NB4 (cell line): ENCODE data around the gene PGLYRP4.

ENCODE experiments used
- DNase-seq: peaks from one replicate; pipeline ENCODE4 v3.0.0; 2010; ENCODE audit warnings: low read depth
- H3K4me3 ChIP-seq: one replicate; pipeline ENCODE4 v1.5.1; 2011; ENCODE audit warnings: mild to moderate bottlenecking, low read depth, low read length, moderate library complexity
- MYC ChIP-seq: IDR thresholded peaks from 2 replicates; pipeline ENCODE4 v1.6.1; 2011; ENCODE audit warnings: low read depth, low read length
- POLR2A ChIP-seq: IDR thresholded peaks from 2 replicates; pipeline ENCODE4 v1.6.1; 2011; ENCODE audit warnings: mild to moderate bottlenecking; ENCODE audit not compliant: insufficient read length; ENCODE audit errors: extremely low read depth
- TF ChIP-seq, protein P1 (sequence below): IDR thresholded peaks from 2 replicates; pipeline ENCODE4 v1.6.1; 2011; ENCODE audit warnings: low read depth, low read length
- TF ChIP-seq, protein P2 (sequence below): IDR thresholded peaks from one replicate; pipeline ENCODE4 v1.5.1; 2012; ENCODE audit warnings: low read depth, low read length

The PGLYRP4 gene

DNA sequence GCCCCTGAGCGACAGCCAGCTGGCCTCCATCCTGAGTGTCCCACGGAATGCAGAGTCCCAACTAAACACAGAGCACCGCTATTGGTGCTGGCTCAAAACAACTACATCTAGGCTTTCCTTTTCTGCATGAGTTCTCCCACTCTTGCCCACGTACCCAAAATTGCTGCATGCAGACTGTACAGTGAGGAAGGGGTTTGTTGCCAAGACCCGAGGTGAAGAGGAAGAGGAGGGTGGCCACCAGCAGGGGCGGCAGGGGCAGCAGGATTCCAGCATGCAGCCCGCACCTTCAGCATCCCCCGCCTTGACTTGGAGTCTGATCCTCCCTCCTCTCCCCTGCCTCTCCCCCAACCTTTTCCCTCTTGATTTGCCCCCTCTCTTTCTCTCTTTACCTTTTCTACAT is 17.1 kb upstream of the PGLYRP4 start:
- DNase-seq, result no peak
- no peak overlapping the region for H3K4me3 ChIP-seq
- no peak for TF ChIP-seq POLR2A
- TF ChIP-seq MYC, result no peak
- TF ChIP-seq, protein P1, sequence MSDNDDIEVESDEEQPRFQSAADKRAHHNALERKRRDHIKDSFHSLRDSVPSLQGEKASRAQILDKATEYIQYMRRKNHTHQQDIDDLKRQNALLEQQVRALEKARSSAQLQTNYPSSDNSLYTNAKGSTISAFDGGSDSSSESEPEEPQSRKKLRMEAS, result no peak
- TF ChIP-seq, protein P2, sequence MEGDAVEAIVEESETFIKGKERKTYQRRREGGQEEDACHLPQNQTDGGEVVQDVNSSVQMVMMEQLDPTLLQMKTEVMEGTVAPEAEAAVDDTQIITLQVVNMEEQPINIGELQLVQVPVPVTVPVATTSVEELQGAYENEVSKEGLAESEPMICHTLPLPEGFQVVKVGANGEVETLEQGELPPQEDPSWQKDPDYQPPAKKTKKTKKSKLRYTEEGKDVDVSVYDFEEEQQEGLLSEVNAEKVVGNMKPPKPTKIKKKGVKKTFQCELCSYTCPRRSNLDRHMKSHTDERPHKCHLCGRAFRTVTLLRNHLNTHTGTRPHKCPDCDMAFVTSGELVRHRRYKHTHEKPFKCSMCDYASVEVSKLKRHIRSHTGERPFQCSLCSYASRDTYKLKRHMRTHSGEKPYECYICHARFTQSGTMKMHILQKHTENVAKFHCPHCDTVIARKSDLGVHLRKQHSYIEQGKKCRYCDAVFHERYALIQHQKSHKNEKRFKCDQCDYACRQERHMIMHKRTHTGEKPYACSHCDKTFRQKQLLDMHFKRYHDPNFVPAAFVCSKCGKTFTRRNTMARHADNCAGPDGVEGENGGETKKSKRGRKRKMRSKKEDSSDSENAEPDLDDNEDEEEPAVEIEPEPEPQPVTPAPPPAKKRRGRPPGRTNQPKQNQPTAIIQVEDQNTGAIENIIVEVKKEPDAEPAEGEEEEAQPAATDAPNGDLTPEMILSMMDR, result no peak

DNA sequence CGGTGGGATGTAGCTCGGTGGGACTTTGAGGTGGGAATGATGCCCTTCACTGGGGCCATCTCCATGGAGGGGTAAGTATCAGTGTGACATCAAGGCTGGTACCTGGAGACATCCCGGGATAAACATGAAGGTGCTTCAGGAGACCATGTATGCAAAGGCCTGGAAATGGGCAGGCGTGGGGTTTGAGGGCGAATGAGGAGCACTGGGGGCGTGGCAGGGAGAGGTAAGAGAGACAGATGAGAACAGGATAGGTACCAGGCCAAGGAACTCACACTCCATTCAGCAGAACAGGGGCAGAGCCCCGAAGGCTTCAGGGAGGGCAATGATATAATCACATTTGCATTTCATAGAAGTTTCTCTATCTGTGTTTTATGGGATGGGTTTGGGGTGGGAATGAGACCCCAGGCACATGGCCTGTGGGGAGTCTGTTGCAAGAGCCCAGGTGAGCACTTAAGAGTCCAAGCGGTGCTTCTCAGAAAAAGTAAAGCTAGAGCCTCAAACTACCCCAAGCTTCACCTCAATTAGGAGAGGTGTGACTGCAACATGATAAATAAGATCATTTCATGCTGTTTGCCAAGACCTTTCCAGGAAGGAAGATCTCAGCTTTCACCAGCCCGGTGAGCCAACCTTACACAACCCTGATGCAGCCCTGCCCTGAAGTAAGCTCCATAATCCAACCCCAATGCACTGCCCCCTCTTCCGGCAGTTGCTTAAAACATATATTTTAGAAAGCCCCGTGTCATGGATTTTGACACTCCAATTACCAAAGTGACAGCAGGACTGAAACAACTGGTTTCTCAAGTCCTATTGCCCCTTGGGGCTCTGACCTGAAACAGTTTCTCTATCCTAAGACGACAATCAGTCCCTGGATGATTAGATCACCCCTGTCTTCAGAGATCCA is 16.4 kb upstream of the PGLYRP4 start:
- H3K4me3 ChIP-seq, result no peak overlapping the region
- peak; percentile 63 for DNase-seq
- TF ChIP-seq, protein P2, result no peak
- TF ChIP-seq POLR2A (no peak), MYC (no peak)
- TF ChIP-seq, protein P1, result no peak

DNA sequence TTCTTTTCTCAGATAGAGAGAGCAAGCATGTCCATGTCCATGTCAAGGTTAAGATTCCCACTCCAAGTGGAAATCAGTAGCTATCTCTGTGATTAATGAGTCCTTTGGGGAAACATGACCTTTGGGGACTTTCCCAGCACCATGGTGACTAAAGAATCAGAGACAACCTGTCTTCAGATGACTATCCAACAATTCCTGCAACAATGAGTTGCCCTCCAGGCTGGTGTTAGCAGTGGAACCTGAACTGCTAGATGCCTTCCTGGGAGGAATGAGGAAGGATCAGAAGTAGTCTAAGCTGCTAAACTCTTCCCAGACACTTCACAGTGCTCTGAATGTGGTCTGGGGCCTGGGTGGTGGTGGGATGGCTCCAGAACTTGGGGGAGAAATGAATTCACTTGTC is 15.5 kb upstream of the PGLYRP4 start:
- no peak overlapping the region for H3K4me3 ChIP-seq
- TF ChIP-seq POLR2A (no peak), MYC (no peak)
- TF ChIP-seq, protein P2, result no peak
- TF ChIP-seq, protein P1, result no peak
- no peak for DNase-seq

DNA sequence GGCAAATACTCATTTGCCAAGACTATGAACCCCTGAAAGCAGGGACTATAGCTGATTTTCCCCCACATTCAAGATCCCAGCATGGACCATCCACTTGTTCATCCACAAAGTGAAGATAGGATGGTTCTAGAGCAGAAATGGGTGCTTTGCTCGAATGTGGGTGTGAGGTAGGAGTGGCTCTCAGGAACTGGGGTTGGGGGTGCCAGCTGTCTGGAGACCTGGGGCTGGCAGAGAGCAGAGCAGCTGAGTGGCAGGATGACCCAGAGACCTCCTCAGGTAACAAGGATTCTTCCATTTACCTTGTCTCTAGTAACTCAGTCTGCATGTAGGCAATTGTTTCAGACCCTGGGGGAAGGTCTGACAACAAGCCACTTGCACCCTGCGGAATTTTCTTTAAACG is 15.0 kb upstream of the PGLYRP4 start:
- DNase-seq, result no peak
- no peak overlapping the region for H3K4me3 ChIP-seq
- no peak for TF ChIP-seq MYC
- TF ChIP-seq, protein P1, result no peak
- TF ChIP-seq POLR2A, result no peak
- TF ChIP-seq, protein P2, result no peak

DNA sequence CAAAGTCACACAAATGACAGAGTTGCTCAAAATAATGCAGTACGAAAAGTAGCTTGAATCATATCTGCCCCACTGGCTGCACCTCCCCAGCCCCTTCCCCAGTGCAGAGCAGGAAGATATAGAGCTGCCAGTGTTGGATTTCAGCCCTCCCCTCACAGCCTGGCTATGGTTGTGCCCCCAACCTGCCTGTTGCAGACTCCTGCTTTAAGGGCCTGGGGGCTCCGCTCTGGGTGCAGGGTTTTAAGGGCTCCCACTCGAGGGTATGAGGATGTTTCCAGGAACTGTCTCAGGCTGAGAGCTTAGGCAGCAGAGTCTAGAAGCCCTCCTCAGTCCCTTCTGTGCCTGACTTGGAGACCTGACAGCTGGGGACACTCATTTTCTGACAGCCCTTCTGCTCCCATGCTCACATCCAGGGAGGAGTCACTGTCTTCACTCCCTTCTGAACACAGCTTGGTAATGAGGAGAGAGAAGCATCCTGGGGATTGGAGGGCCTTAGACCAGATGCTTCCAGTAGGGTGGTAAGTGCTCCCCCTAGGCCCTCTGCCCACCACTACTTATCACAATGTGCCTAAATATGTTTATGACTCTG is 13.6 kb upstream of the PGLYRP4 start:
- no peak for DNase-seq
- no peak overlapping the region for H3K4me3 ChIP-seq
- TF ChIP-seq MYC, result no peak
- no peak for TF ChIP-seq POLR2A
- TF ChIP-seq, protein P1, result no peak
- TF ChIP-seq, protein P2, result no peak
